DOHH2 (cell line): ENCODE data around the gene ZFP92.
A peak's percentile ranks its signal among the peaks of the same experiment; 100 is the strongest.

ENCODE experiments used
- H3F3A ChIP-seq: fragments of 200-600 bp; sonication (generic), shearing (Covaris generic); 2 replicates; pipeline ENCODE4 v1.6.0; 2016; ENCODE audit warnings: antibody characterized with exemption, mild to moderate bottlenecking; ENCODE audit not compliant: control insufficient read depth, insufficient read depth
- H3K27ac ChIP-seq: fragments of 200-600 bp; sonication (generic); 2 replicates; pipeline ENCODE4 v1.5.1; 2014; ENCODE audit warnings: low read depth, mild to moderate bottlenecking, low read length, moderate library complexity
- H3K27me3 ChIP-seq: fragments of 200-600 bp; sonication (generic); 2 replicates; pipeline ENCODE4 v1.6.1; 2014; ENCODE audit warnings: mild to moderate bottlenecking, low read length, mixed read lengths; ENCODE audit not compliant: control insufficient read depth
- H3K36me3 ChIP-seq: fragments of 200-600 bp; sonication (generic); 2 replicates; pipeline ENCODE4 v1.6.1; 2014; ENCODE audit warnings: mild to moderate bottlenecking, low read length, moderate library complexity, mixed read lengths; ENCODE audit not compliant: control insufficient read depth
- H3K4me1 ChIP-seq: fragments of 200-600 bp; sonication (generic); 2 replicates; pipeline ENCODE4 v1.6.1; 2014; ENCODE audit warnings: mild to moderate bottlenecking, low read length, mixed read lengths; ENCODE audit not compliant: control insufficient read depth
- H3K4me2 ChIP-seq: fragments of 200-600 bp; sonication (generic); 2 replicates; pipeline ENCODE4 v1.6.0; 2014; ENCODE audit warnings: mild to moderate bottlenecking, low read length, moderate library complexity
- H3K4me3 ChIP-seq: fragments of 200-600 bp; sonication (generic); 2 replicates; pipeline ENCODE4 v1.5.1; 2014; ENCODE audit warnings: mild to moderate bottlenecking, low read length, mixed read lengths
- H3K79me2 ChIP-seq: fragments of 200-600 bp; sonication (generic); 2 replicates; pipeline ENCODE4 v1.6.1; 2014; ENCODE audit warnings: mild to moderate bottlenecking, low read length, mixed read lengths; ENCODE audit not compliant: control insufficient read depth
- H3K9me2 ChIP-seq: fragments of 200-600 bp; sonication (generic); replicated peaks from 2 replicates; pipeline ENCODE4 v1.6.1; 2014; ENCODE audit warnings: mild to moderate bottlenecking, low read length, mixed read lengths; ENCODE audit not compliant: control insufficient read depth
- H3K9me3 ChIP-seq: fragments of 200-600 bp; sonication (generic); 2 replicates; pipeline ENCODE4 v1.6.1; 2014; ENCODE audit warnings: antibody characterized with exemption, low read length, mixed read lengths; ENCODE audit not compliant: control insufficient read depth, insufficient read depth
- H4K20me1 ChIP-seq: fragments of 200-600 bp; sonication (generic); 2 replicates; pipeline ENCODE4 v1.6.0; 2014; ENCODE audit warnings: low read depth, mild to moderate bottlenecking, antibody characterized with exemption, low read length, moderate library complexity; ENCODE audit not compliant: control insufficient read depth, insufficient read depth
- CTCF ChIP-seq: fragments of 200-600 bp; sonication (generic); IDR thresholded peaks from one replicate; pipeline ENCODE4 v1.5.1; 2014; ENCODE audit warnings: antibody characterized with exemption, mild to moderate bottlenecking, low read depth, low read length; ENCODE audit not compliant: poor library complexity, severe bottlenecking
- EZH2phosphoT487 ChIP-seq: fragments of 200-600 bp; sonication (generic); IDR thresholded peaks from 2 replicates; pipeline ENCODE4 v1.6.1; 2017; ENCODE audit warnings: borderline replicate concordance, mild to moderate bottlenecking, antibody characterized with exemption, low read length, moderate library complexity, mixed read lengths

ZFP92 gene

GRCh38 chrX:153408871-153409351, 2.4 kb upstream of the ZFP92 start:
- no peak overlapping the region for H3K27ac ChIP-seq
- no peak overlapping the region for H3K4me3 ChIP-seq
- peaks cover 19% of the 10 kb centered on the region for H3K4me1 ChIP-seq
- H3K9me3 ChIP-seq = no peaks in the 10 kb centered on the region
- no peaks in the 10 kb centered on the region for H3K9me2 ChIP-seq
- H3K79me2 ChIP-seq = peaks cover 3% of the 10 kb centered on the region; the same call in 1 of the 2 replicates
- no peak overlapping the region for H3K4me2 ChIP-seq
- no peak for TF ChIP-seq EZH2phosphoT487
- no peak for TF ChIP-seq CTCF
- no peaks in the 10 kb centered on the region for H3F3A ChIP-seq
- H3K36me3 ChIP-seq = no peaks in the 10 kb centered on the region
- no peaks in the 10 kb centered on the region for H4K20me1 ChIP-seq
- no peaks in the 10 kb centered on the region for H3K27me3 ChIP-seq

- no peak overlapping the region for H3K4me3 ChIP-seq
- no peaks in the 10 kb centered on the region for H4K20me1 ChIP-seq
- H3K9me2 ChIP-seq = no peaks in the 10 kb centered on the region
- H3F3A ChIP-seq = no peaks in the 10 kb centered on the region
- H3K36me3 ChIP-seq = no peaks in the 10 kb centered on the region
- peaks cover 3% of the 10 kb centered on the region; the same call in 1 of the 2 replicates for H3K79me2 ChIP-seq
- H3K4me2 ChIP-seq = no peak overlapping the region
- H3K4me1 ChIP-seq = peaks cover 19% of the 10 kb centered on the region
- H3K27me3 ChIP-seq = no peaks in the 10 kb centered on the region
- TF ChIP-seq CTCF (no peak), EZH2phosphoT487 (no peak)
- H3K27ac ChIP-seq = no peak overlapping the region
- no peaks in the 10 kb centered on the region for H3K9me3 ChIP-seq
Observed at GRCh38 chrX:153409414-153410101, 1.7 kb upstream of the ZFP92 start.

GRCh38 chrX:153410373-153410772, 899 bp upstream of the ZFP92 start:
- H3K36me3 ChIP-seq = no peaks in the 10 kb centered on the region
- H4K20me1 ChIP-seq = no peaks in the 10 kb centered on the region
- no peaks in the 10 kb centered on the region for H3K9me3 ChIP-seq
- no peaks in the 10 kb centered on the region for H3K27me3 ChIP-seq
- H3K27ac ChIP-seq = no peak overlapping the region
- H3K4me2 ChIP-seq = 0 out of 2 replicates have a peak overlapping the region, but pooled peaks have one; percentile 77
- peaks cover 3% of the 10 kb centered on the region; the same call in 1 of the 2 replicates for H3K79me2 ChIP-seq
- TF ChIP-seq CTCF (no peak), EZH2phosphoT487 (no peak)
- no peaks in the 10 kb centered on the region for H3F3A ChIP-seq
- no peak overlapping the region for H3K4me3 ChIP-seq
- peaks cover 19% of the 10 kb centered on the region for H3K4me1 ChIP-seq
- H3K9me2 ChIP-seq = no peaks in the 10 kb centered on the region
